WI38 (cell line): ENCODE data around the gene SIGLEC11.

Source experiments
- H3K4me3 ChIP-seq: 2 replicates; pipeline ENCODE4 v1.5.1; 2011; ENCODE audit warnings: low read depth, mild to moderate bottlenecking, control low read depth, low read length
- CTCF ChIP-seq: IDR thresholded peaks from 2 replicates; pipeline ENCODE4 v1.5.1; 2012; ENCODE audit warnings: low read depth, mild to moderate bottlenecking, control low read depth, low read length

The SIGLEC11 gene

DNA sequence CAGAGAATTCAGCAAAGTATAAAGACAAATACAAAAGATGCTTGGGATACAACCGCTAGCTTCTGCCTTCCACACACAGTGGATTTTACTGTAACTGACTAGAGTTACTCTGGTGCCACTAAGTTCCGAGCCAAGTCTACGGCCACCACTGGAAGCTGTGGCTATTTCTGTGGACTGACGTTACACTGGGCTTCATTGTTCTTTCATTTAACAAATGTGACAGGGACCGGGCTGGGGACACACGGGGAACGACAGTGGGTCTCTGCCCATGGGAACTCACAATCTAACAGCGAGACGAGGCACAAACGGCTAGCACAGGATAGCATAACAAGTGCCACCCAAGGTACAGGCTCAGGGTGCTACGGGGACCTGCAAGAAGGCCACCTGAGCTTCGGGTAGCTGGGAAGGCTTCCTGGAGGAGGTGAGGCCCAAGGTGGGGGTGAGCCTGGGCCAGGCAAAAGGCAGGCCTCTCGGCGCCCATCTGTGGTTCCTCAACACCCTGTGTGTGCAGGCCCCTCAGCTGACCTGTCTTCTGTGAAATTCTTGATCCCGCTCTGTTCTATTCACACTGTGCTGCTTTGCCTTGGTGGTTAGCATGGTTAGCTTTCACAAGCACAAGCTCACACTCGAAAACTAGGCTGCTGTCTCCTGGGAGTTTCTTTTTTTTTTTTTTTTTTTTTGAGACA, 54.0 kb downstream of the SIGLEC11 start:
- no peak overlapping the region for H3K4me3 ChIP-seq
- no peak for TF ChIP-seq CTCF

DNA sequence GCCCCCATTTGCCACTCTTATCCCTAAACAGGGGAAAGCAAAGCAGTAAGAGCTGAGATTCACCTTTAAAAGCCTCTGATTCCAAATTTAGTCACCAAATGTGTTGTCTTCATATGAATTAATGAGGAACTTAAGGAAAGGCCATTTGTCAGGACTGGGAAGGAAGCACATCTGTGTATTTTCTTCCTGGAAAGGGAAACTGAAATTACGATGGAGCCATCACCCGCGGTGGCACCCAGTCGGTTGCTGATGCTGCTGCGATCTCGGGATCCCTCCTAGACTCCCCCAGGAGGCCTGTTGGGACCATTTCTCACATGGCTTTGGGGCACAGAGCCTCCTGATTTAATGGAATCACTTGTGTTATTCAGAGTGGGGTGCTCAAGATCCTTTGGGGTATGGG, 56.8 kb downstream of the SIGLEC11 start:
- H3K4me3 ChIP-seq: no peak overlapping the region
- TF ChIP-seq CTCF: no peak
